Fibroblast of villous mesenchyme (primary cell): ENCODE results near the gene AXIN2. TPM values are rescaled to one million over a fixed set of nuclear protein-coding genes. Genes with fewer than 3 reads are reported as not detected.

Source experiments
- DNase-seq: peaks from one replicate; pipeline ENCODE4 v3.0.0-alpha.2; 2010; ENCODE audit warnings: low read depth
- H3K4me3 ChIP-seq: 2 replicates; pipeline ENCODE4 v1.5.1; 2011; ENCODE audit warnings: low read depth, mild to moderate bottlenecking, low read length
- CTCF ChIP-seq: IDR thresholded peaks from 2 replicates; pipeline ENCODE4 v1.5.1; 2012; ENCODE audit warnings: low read depth, mild to moderate bottlenecking, low read length; ENCODE audit not compliant: insufficient read depth
- total RNA-seq: library from RNA; depleted of rRNA; stranded (reverse); fragments of >200 nt; gene quantifications from 2 replicates; pipeline ENCODE4 v1.2.3, GENCODE V29; 2012

AXIN2 gene
- total RNA-seq, 1 donor = 1.3 TPM

GRCh38 chr17:65538675-65539529, 22.5 kb downstream of the AXIN2 start:
- DNase-seq = no peak

GRCh38 chr17:65537845-65538674, 23.4 kb downstream of the AXIN2 start:
- DNase-seq = no peak
- H3K4me3 ChIP-seq = no peak overlapping the region
- TF ChIP-seq CTCF = no peak

More at GRCh38 chr17:65538675-65539529, 22.5 kb downstream of the AXIN2 start:
- no peak overlapping the region for H3K4me3 ChIP-seq
- TF ChIP-seq CTCF = no peak

- TF ChIP-seq CTCF = no peak
- H3K4me3 ChIP-seq = no peak overlapping the region
- DNase-seq = no peak
Measured at GRCh38 chr17:65537343-65537844, 24.1 kb downstream of the AXIN2 start.

- no peak for DNase-seq
- no peak for TF ChIP-seq CTCF
- no peak overlapping the region for H3K4me3 ChIP-seq
Measured at GRCh38 chr17:65536573-65537342, 24.7 kb downstream of the AXIN2 start.

GRCh38 chr17:65535777-65536572, 25.5 kb downstream of the AXIN2 start:
- DNase-seq = no peak
- TF ChIP-seq CTCF = no peak
- no peak overlapping the region for H3K4me3 ChIP-seq
